Left ventricle myocardium superior (tissue), 1 donor: ENCODE data around the gene RNF180. TPM values are rescaled to one million over a fixed set of nuclear protein-coding genes. Genes with fewer than 3 reads are reported as not detected.
A peak's percentile ranks its signal among the peaks of the same experiment; 100 is the strongest.
"Not testable (repeated sequence)": the region's sequence is repeated elsewhere in the genome, so short reads cannot be mapped to it uniquely, and the experiment has no call there.

Experiments
- ATAC-seq: fragments of 200-7000 bp; cut with Tn5 transposase; one replicate; pipeline ENCODE4 v1.9.1; 2020; ENCODE audit warnings: mild to moderate bottlenecking, moderate library complexity
- DNase-seq: peaks from one replicate; pipeline ENCODE4 v3.0.0-alpha.2; 2020
- intact Hi-C: fragments of 100-400 bp; cut with micrococcal nuclease; formaldehyde crosslinking; loops from one replicate; pipeline ENCODE4 v1.11.0; 2022
- total RNA-seq: library from RNA; stranded (reverse); fragmentation: NEBNext Ultra II Directional; extraction: Animal tissue kit (Norgen Biotek cat#: 25700); gene quantifications from one replicate; pipeline ENCODE4 v1.2.1, GENCODE V29; 2021
- donor health status: DM: no; HTN: yes; CAD: no; lungs with severe emphysema.

Gene RNF180
- total RNA-seq, 1 donor from 2014 or later: 12.5 TPM

- not testable (repeated sequence) for ATAC-seq, DNase-seq
- intact Hi-C loops: loop anchor here (10.0 kb wide), 1 partner anchor 549 kb away; no protein-coding TSS in a partner anchor
Observed at GRCh38 chr5:64225286-64225981, 59.8 kb downstream of the RNF180 start.

DNA sequence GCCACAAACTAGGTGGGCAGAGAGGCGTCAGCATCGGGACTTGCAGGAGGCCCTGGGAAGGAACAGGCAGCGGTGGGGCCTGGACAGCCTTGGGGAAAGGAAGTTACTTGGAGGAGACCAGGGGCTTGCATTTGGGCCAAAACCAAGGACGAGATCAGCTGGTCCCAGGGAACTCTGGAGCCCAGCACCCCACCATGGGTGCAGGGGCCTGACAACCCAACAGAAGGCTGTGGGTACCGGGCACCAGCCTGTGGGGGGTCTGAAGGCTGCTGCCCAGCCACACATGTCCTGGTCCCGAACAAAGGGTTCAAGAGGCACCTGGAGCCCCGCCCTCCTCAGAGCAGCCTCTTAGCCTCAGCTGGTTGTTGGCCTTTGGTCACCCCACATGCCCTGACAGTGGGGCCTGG is 61.5 kb downstream of the RNF180 start:
- ATAC-seq: not testable (repeated sequence)
- intact Hi-C loops: loop anchor here (10.0 kb wide), 1 partner anchor 548 kb away; no protein-coding TSS in a partner anchor
- peak; percentile 25 for DNase-seq

- no peak for DNase-seq
- ATAC-seq: no peak
- intact Hi-C loops: loop anchor here (10.0 kb wide), 1 partner anchor 546 kb away; no protein-coding TSS in a partner anchor
Observed at GRCh38 chr5:64229163-64229774, 63.6 kb downstream of the RNF180 start.

- ATAC-seq (no peak), DNase-seq (no peak)
- intact Hi-C loops: no loop called here
Observed at GRCh38 chr5:64260756-64261155, 95.1 kb downstream of the RNF180 start.

DNA sequence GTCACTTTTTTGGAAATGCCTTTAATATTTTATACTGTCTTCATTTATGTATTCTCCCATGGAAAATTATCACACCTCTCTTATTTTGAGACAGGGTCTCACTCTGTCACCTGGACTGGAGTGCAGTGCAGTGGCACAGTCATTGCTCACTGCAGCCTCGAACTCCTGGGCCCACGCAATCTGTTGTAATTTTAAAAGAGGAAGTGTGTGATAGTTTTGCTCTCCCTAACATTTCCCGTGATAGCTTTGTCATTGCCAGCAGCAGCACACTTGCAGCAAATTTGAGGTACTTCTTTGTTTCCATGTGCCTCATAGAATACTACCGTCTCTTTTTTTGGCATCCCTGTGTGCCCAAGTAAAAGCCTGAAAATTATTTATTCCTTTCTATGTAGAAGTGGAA is 103.5 kb downstream of the RNF180 start:
- DNase-seq: no peak
- ATAC-seq: no peak
- intact Hi-C loops: no loop called here

GRCh38 chr5:64273276-64273675 is 107.6 kb downstream of the RNF180 start:
- ATAC-seq (no peak), DNase-seq (no peak)
- intact Hi-C loops: no loop called here

- DNase-seq (no peak), ATAC-seq (no peak)
- intact Hi-C loops: no loop called here
Observed at GRCh38 chr5:64285188-64286130, 119.8 kb downstream of the RNF180 start.

- no peak for DNase-seq
- intact Hi-C loops: no loop called here
- no peak for ATAC-seq
Observed at GRCh38 chr5:64286381-64286780, 120.7 kb downstream of the RNF180 start.

DNA sequence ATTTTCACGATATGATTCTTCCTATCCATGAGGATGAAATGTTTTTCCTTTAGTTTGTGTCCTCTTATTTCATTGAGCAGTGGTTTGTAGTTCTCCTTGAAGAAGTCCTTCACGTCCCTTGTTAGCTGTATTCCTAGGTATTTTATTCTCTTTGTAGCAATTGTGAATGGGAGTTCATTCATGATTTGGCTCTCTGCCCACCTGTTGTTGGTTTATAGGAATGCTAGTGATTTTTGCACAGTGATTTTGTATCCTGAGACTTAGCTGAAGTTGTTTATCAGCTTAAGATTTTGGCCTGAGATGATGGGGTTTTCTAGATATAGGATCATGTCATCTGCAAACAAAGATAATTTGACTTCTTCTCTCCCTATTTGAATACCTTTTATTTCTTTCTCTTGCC is 122.9 kb downstream of the RNF180 start:
- intact Hi-C loops, ATAC-seq, DNase-seq: not testable (repeated sequence)

- no peak for DNase-seq
- ATAC-seq: no peak
Observed at GRCh38 chr5:64292611-64293215, 127.1 kb downstream of the RNF180 start.

GRCh38 chr5:64295101-64295500 is 129.5 kb downstream of the RNF180 start:
- DNase-seq (no peak), ATAC-seq (no peak)
- intact Hi-C loops: no loop called here

More at GRCh38 chr5:64292611-64293215, 127.1 kb downstream of the RNF180 start:
- intact Hi-C loops: no loop called here

- intact Hi-C loops: no loop called here
- DNase-seq (no peak), ATAC-seq (no peak)
Observed at GRCh38 chr5:64298586-64298985, 132.9 kb downstream of the RNF180 start.

GRCh38 chr5:64299805-64300204 is 134.2 kb downstream of the RNF180 start:
- ATAC-seq (no peak), DNase-seq (no peak)
- intact Hi-C loops: no loop called here

DNA sequence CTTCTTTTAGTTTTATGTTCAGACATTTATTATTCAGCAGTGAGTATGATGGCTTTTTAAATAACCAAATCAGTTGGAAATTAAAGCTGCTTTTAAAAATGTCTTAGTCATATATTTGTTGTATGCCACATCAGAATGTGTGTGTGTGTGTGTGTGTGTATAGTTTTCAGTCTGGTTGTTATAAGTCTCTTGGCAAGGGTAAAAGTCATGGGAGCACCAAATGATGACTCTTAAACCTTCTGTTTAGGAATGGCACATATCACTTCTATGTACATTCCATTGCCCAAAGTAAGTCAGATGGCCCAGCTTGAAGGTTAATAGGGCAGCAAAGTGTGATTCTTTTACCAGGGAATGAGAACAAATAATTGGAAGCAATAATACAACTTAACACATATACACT is 135.9 kb downstream of the RNF180 start:
- ATAC-seq: no peak
- DNase-seq: no peak
- intact Hi-C loops: no loop called here

DNA sequence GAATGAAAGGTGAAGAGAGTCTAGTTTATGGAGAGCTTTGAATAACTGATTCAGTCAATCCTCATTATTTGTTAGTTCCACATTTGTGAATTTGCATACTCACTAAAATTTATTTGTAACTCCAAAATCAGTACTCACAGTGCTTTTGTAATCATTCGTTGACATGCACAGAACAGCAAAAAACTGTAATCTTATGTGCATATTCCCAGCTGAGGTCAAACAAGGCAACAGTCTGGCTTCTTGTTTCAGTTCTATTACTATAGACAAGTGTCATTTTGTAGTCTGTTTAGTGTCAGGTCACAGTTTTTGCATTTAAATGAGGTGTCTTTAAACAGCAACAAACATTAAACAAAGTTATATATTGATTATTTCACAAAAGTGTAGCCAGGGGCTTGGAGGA is 142.5 kb downstream of the RNF180 start:
- ATAC-seq (no peak), DNase-seq (no peak)
- intact Hi-C loops: no loop called here

DNA sequence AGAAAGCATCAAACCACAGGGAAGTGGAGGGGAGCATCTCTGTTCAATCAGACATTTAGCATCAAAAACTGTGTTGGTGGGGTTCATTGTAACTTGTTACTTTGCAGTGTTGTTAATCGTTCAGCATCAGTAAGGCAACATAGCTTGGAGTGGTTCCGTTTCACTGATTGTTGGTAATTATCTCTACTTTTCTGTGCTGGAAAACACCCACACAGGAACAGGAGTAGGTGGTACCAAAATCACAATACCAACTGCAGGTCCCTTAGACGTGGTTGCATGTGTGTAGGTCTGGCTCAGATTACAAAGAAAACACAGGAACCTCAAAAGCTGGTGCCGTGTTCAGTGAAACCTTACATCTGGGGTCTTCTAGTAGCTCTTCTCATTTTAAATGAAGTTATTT is 146.8 kb downstream of the RNF180 start:
- intact Hi-C loops: no loop called here
- DNase-seq (no peak), ATAC-seq (no peak)

DNA sequence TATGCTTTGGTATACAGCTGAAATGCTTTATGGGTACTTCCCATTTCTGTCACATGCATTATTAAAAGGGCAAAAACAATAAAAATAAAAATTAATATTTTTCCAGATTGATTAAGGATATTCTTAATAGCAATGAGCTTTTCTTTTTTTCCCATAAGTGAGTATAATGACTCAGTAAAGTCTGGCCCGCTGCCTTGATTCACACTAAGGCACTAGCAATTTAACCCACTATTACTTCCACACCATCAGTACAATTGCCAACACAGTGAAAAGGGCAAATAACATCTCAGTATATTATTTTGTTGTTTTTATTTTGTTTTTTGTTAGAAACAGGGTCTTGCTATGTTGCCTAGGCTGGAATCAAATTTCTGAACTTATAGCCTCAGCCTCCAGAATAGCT is 150.1 kb downstream of the RNF180 start:
- ATAC-seq: no peak
- intact Hi-C loops: no loop called here
- no peak for DNase-seq

- ATAC-seq: no peak
- DNase-seq: no peak
- intact Hi-C loops: no loop called here
Observed at GRCh38 chr5:64318175-64318574, 152.5 kb downstream of the RNF180 start.

DNA sequence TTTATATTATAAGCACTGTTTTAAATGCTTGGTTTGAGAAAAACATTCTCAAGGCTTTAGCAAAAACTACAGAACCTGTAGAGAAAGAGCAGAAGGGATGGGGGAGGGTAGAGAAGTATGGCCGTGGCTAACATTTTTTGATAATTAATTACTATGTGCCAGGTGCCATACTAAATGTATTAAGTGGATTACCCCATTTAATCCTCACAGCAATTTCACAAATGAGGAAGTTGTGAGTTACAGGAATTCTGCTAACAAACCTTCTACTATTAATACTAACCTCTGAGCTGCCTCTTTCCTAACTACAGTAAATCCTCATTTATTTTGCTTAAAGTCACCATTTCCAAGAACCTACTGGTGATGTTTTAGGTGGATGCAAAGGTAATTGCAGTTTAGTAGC is 157.9 kb downstream of the RNF180 start:
- no peak for ATAC-seq
- intact Hi-C loops: no loop called here
- no peak for DNase-seq
